Measurements from ENCODE around the gene PGAP6. TPM values are rescaled to one million over a fixed set of nuclear protein-coding genes. Genes with fewer than 3 reads are reported as not detected.

The PGAP6 gene
- total RNA-seq, 1 donor from 2014 or later = 44.5 TPM

GRCh38 chr16:359067-359763 lies 22.6 kb downstream of the PGAP6 start:
- H3K4me3 Mint-ChIP-seq = no peak overlapping the region
- POLR2A ChIA-PET = no interaction called here

GRCh38 chr16:356741-357140 lies 25.0 kb downstream of the PGAP6 start:
- no peak for TF ChIP-seq CTCF (IDR thresholded peaks at IDR 0.05)
- ChIA-PET POLR2A (interaction anchor here (0.5 to 1.5 kb wide), 3 partner anchors 12 to 34 kb away, joined by 3 read pairs; partner anchors contain the start of gene MRPL28), CTCF (no interaction called here)
- Mint-ChIP-seq H3K4me1 (no peaks in the 10 kb centered on the region), H3K9me3 (no peaks in the 10 kb centered on the region), H3K27me3 (no peaks in the 10 kb centered on the region), H3K36me3 (ENCODE audit: low read depth) (no peaks in the 10 kb centered on the region), H3K27ac (no peak overlapping the region), H3K4me3 (no peak overlapping the region)
- intact Hi-C loops (cut with micrococcal nuclease) = no loop called here
- ATAC-seq (ENCODE audit: low read depth) (no peak), DNase-seq (no peak)

More at GRCh38 chr16:359067-359763, 22.6 kb downstream of the PGAP6 start:
- CTCF ChIA-PET = no interaction called here
- peaks cover 5% of the 10 kb centered on the region for H3K27me3 Mint-ChIP-seq
- H3K9me3 Mint-ChIP-seq = no peaks in the 10 kb centered on the region
- H3K36me3 Mint-ChIP-seq (ENCODE audit: low read depth) = no peaks in the 10 kb centered on the region
- DNase-seq (no peak), ATAC-seq (ENCODE audit: low read depth) (no peak)
- intact Hi-C loops (cut with micrococcal nuclease) = no loop called here
- peaks cover 3% of the 10 kb centered on the region for H3K4me1 Mint-ChIP-seq
- H3K27ac Mint-ChIP-seq = no peak overlapping the region
- no peak for TF ChIP-seq CTCF (IDR thresholded peaks at IDR 0.05)

- intact Hi-C loops (cut with micrococcal nuclease) = no loop called here
- no peak overlapping the region for H3K27ac Mint-ChIP-seq
- H3K27me3 Mint-ChIP-seq = no peaks in the 10 kb centered on the region
- CTCF ChIA-PET = no interaction called here
- POLR2A ChIA-PET = interaction anchor here (0.9 kb wide), 1 partner anchor 16 kb away, joined by 3 read pairs; no protein-coding TSS in a partner anchor
- H3K4me1 Mint-ChIP-seq = peaks cover 13% of the 10 kb centered on the region
- no peaks in the 10 kb centered on the region for H3K9me3 Mint-ChIP-seq
- DNase-seq = no peak
- no peak for ATAC-seq (ENCODE audit: low read depth)
- peaks cover 7% of the 10 kb centered on the region for H3K36me3 Mint-ChIP-seq (ENCODE audit: low read depth)
- H3K4me3 Mint-ChIP-seq = no peak overlapping the region
- no peak for TF ChIP-seq CTCF (IDR thresholded peaks at IDR 0.05)
Observed at GRCh38 chr16:354971-355461, 26.8 kb downstream of the PGAP6 start.

GRCh38 chr16:354291-354881 lies 27.4 kb downstream of the PGAP6 start:
- intact Hi-C loops (cut with micrococcal nuclease) = no loop called here
- Mint-ChIP-seq H3K36me3 (ENCODE audit: low read depth) (peaks cover 7% of the 10 kb centered on the region), H3K4me3 (peak overlapping the region; percentile 32), H3K4me1 (peaks cover 19% of the 10 kb centered on the region), H3K9me3 (no peaks in the 10 kb centered on the region), H3K27me3 (no peaks in the 10 kb centered on the region), H3K27ac (no peak overlapping the region)
- no peak for DNase-seq
- POLR2A ChIA-PET = interaction anchor here (0.9 kb wide), 1 partner anchor 17 kb away, joined by 3 read pairs; no protein-coding TSS in a partner anchor
- no peak for ATAC-seq (ENCODE audit: low read depth)
- CTCF ChIA-PET = no interaction called here
- TF ChIP-seq CTCF (IDR thresholded peaks at IDR 0.05) = no peak

Measured in activated B cell treated with CpG ODN at 0.5 μM for 24 hours (primary cell).